ENCODE data around the gene DUSP1.

DNA sequence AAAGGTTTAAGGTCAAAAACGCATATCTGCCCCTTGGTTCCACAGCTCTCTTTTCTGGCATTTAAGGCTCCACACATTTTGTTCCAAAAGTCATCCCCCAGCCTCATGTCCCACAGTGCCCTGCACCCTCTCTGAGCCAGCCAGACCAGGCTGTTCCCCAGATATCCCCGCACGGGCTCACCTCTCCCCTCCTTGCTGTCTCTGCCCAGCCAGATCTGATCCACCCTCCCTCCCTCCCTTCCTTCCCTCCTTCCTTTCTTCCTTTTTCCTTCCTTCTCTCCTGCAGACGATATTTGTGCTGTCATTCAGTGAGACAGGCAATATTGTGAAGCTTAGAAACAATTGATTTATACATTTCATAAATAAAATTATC, 37.0 kb downstream of the DUSP1 start:
- TF ChIP-seq, protein P1, sequence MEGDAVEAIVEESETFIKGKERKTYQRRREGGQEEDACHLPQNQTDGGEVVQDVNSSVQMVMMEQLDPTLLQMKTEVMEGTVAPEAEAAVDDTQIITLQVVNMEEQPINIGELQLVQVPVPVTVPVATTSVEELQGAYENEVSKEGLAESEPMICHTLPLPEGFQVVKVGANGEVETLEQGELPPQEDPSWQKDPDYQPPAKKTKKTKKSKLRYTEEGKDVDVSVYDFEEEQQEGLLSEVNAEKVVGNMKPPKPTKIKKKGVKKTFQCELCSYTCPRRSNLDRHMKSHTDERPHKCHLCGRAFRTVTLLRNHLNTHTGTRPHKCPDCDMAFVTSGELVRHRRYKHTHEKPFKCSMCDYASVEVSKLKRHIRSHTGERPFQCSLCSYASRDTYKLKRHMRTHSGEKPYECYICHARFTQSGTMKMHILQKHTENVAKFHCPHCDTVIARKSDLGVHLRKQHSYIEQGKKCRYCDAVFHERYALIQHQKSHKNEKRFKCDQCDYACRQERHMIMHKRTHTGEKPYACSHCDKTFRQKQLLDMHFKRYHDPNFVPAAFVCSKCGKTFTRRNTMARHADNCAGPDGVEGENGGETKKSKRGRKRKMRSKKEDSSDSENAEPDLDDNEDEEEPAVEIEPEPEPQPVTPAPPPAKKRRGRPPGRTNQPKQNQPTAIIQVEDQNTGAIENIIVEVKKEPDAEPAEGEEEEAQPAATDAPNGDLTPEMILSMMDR (conservative IDR thresholded peaks at IDR 0.05 in 1 of 2, IDR thresholded peaks at IDR 0.05 in 1 of 2; ENCODE audit: extremely low read depth in 1 of 2, insufficient read depth in 1 of 2, low read depth in 1 of 2, low read length in 2 of 2): no peak
- no peak for TF ChIP-seq EZH2 (IDR thresholded peaks at IDR 0.05; ENCODE audit: borderline replicate concordance, low read length)

Measured in mammary epithelial cell (primary cell).